Measurements from ENCODE around the gene CELF5.

GRCh38 chr19:3196933-3197205, 27.6 kb upstream of the CELF5 start:
- TF ChIP-seq EZH2phosphoT487 (IDR thresholded peaks at IDR 0.05; ENCODE audit: insufficient read depth, low read depth) (no peak), EZH2 (IDR thresholded peaks at IDR 0.05; ENCODE audit: insufficient read depth, poor library complexity, severe bottlenecking) (no peak)

All from GM23248 (cell line).